CD4-positive, alpha-beta T cell (primary cell): ENCODE data around the gene ZNF91. TPM values are rescaled to one million over a fixed set of nuclear protein-coding genes. Genes with fewer than 3 reads are reported as not detected.

Experiments
- total RNA-seq, 174 experiments: library from RNA in 2 of 174; stranded (reverse) in 2 of 174; gene quantifications; one replicate each; pipeline ENCODE4 v1.2.3 and lab custom pipeline; 2021 to 2026

ZNF91 gene
- total RNA-seq, 2 experiments from 2014 or later, result 95.5 to 99.3 TPM

Other genes with a start within 250 kb of the ZNF91 start
- gene ZNF724, start 145.1 kb downstream of the ZNF91 start, total RNA-seq, result 1 to 10 TPM; 4.2 to 5.5 TPM